ENCODE data around the gene ZDHHC6. TPM values are rescaled to one million over a fixed set of nuclear protein-coding genes. Genes with fewer than 3 reads are reported as not detected.

The ZDHHC6 gene
- 10 to 100 TPM; 10.8 to 15.3 (median 13.9) TPM for total RNA-seq
- polyA plus RNA-seq = 10 to 100 TPM; 10.7 to 27.7 (median 26.4) TPM
- long read RNA-seq, donor 1, transcript ZDHHC6-202 (11 exons, 2,170 nt) = major isoform, 5 of 5 reads
- long read RNA-seq, donor 1, partial matches to known transcripts = 0 of 5 reads
- long read RNA-seq, donor 1, other reads (novel, unspliced or antisense) = 0 of 5 reads
- long read RNA-seq, donor 2, transcript ZDHHC6-202 (11 exons, 2,170 nt) = major isoform, 19 of 32 reads
- long read RNA-seq, donor 2, partial matches to known transcripts = 1 of 32 reads
- long read RNA-seq, donor 2, other reads (novel, unspliced or antisense) = 10 of 32 reads

- DNase-seq (peak; percentile 87 to 94), ATAC-seq (peak; percentile 97 to 99 (median 99))
- Histone ChIP-seq H3K4me1 (peaks cover 20% of the 10 kb centered on the region), H3K27ac (peak within 1 kb of the TSS; percentile 84), H3K36me3 (ENCODE audit: insufficient read depth in 1 of 2, low read depth in 1 of 2) (peaks cover 0 to 49% of the 10 kb centered on the region in 2 donors), H3K4me3 (peak within 1 kb of the TSS; percentile 70), H3K9me3 (no peaks in the 10 kb centered on the region), H3K27me3 (ENCODE audit: insufficient read depth in 3 of 3, low read length in 2 of 3) (no peaks in the 10 kb centered on the region)
- intact Hi-C loops (cut with DNase I) = loop anchor here (5.0 to 10.0 kb wide), 2 partner anchors 262 to 265 kb away; partner anchors contain the start of gene GPAM (in 2 of the 2)
- WGBS, 3 donors = 0% methylated on average over 59 of the region's 59 CpGs
- peak; percentile 22 for TF ChIP-seq CTCF (IDR thresholded peaks at IDR 0.05)
These were observed at the start of gene ZDHHC6, which contains the start of gene VTI1A for GRCh38 chr10:112446855-112447619. Gene ZDHHC6 (minus strand): TSS chr10:112446914. CDS start chr10:112445436, 1,478 bp downstream. Gene VTI1A (plus strand): TSS chr10:112447215. CDS start chr10:112447374, 159 bp downstream.

- intact Hi-C loops (cut with DNase I) = no loop called here
- 98 to 100% (median 100%) methylated on average over 6 of the region's 6 CpGs for WGBS, 3 donors
- Histone ChIP-seq H3K27ac (no peak overlapping the region), H3K27me3 (ENCODE audit: insufficient read depth in 3 of 3, low read length in 2 of 3) (no peaks in the 10 kb centered on the region), H3K4me1 (peaks cover 10% of the 10 kb centered on the region), H3K36me3 (ENCODE audit: insufficient read depth in 1 of 2, low read depth in 1 of 2) (no peaks in the 10 kb centered on the region), H3K4me3 (no peak overlapping the region), H3K9me3 (no peaks in the 10 kb centered on the region)
- no peak for TF ChIP-seq CTCF (IDR thresholded peaks at IDR 0.05)
- DNase-seq = no peak
- no peak for ATAC-seq
These were observed 46.0 kb upstream of the ZDHHC6 start for GRCh38 chr10:112492736-112493135.

- intact Hi-C loops (cut with DNase I) = no loop called here
These were observed 44.4 kb upstream of the ZDHHC6 start for GRCh38 chr10:112491144-112491543.

GRCh38 chr10:112490545-112490944, 43.8 kb upstream of the ZDHHC6 start:
- 7 to 21% (median 19%) methylated on average over 2 of the region's 2 CpGs for WGBS, 3 donors

More at GRCh38 chr10:112491144-112491543, 44.4 kb upstream of the ZDHHC6 start:
- Histone ChIP-seq H3K4me1 (peaks cover 10% of the 10 kb centered on the region), H3K27ac (no peak overlapping the region), H3K27me3 (ENCODE audit: insufficient read depth in 3 of 3, low read length in 2 of 3) (no peaks in the 10 kb centered on the region), H3K9me3 (no peaks in the 10 kb centered on the region), H3K4me3 (no peak overlapping the region), H3K36me3 (ENCODE audit: insufficient read depth in 1 of 2, low read depth in 1 of 2) (no peaks in the 10 kb centered on the region)
- DNase-seq (no peak), ATAC-seq (no peak)
- no peak for TF ChIP-seq CTCF (IDR thresholded peaks at IDR 0.05)

More at GRCh38 chr10:112490545-112490944, 43.8 kb upstream of the ZDHHC6 start:
- no peak for TF ChIP-seq CTCF (IDR thresholded peaks at IDR 0.05)
- H3K36me3 ChIP-seq (ENCODE audit: insufficient read depth in 1 of 2, low read depth in 1 of 2) = no peaks in the 10 kb centered on the region
- intact Hi-C loops (cut with DNase I) = no loop called here
- no peak overlapping the region for H3K27ac ChIP-seq
- H3K4me1 ChIP-seq = peaks cover 10% of the 10 kb centered on the region
- no peaks in the 10 kb centered on the region for H3K9me3 ChIP-seq
- DNase-seq (peak in 1 of 2 donors; percentile 50), ATAC-seq (no peak)
- H3K27me3 ChIP-seq (ENCODE audit: insufficient read depth in 3 of 3, low read length in 2 of 3) = no peaks in the 10 kb centered on the region
- no peak overlapping the region for H3K4me3 ChIP-seq
